K562 (cell line): ENCODE measurements around the gene MRPL28. TPM values are rescaled to one million over a fixed set of nuclear protein-coding genes. Genes with fewer than 3 reads are reported as not detected.
A peak's percentile ranks its signal among the peaks of the same experiment; 100 is the strongest.

Source experiments
- CREB1 ChIP-seq, 2 experiments: sonication (generic) in 1 of 2; formaldehyde crosslinking in 1 of 2; IDR thresholded peaks; 2 replicates each; pipeline versions ENCODE4 v1.6.1 to v1.8.0; 2012 to 2022; ENCODE audit warnings: inconsistent platforms in 1 of 2, mild to moderate bottlenecking in 1 of 2, missing genetic modification reagents in 1 of 2, moderate library complexity in 1 of 2
- FOSL1 ChIP-seq: fragments of 200-800 bp; sonication (Bioruptor generic); conservative IDR thresholded peaks from 2 replicates; pipeline ENCODE4 v1.6.1; 2016; ENCODE audit warnings: missing genetic modification characterization, missing compliant biosample characterization
- GABPB1 ChIP-seq: sonication (generic); formaldehyde crosslinking; IDR thresholded peaks from 2 replicates; pipeline ENCODE4 v1.8.0; 2022; ENCODE audit warnings: mild to moderate bottlenecking, missing genetic modification reagents
- LCOR ChIP-seq: sonication (generic); formaldehyde crosslinking; IDR thresholded peaks from 2 replicates; pipeline ENCODE4 v1.8.0; 2022; ENCODE audit warnings: mild to moderate bottlenecking, missing genetic modification reagents
- NBN ChIP-seq: fragments of 450-650 bp; IDR thresholded peaks from 2 replicates; pipeline ENCODE4 v1.6.1; 2016; ENCODE audit warnings: low read depth, mild to moderate bottlenecking
- PBX2 ChIP-seq, 2 experiments: IDR thresholded peaks in 1 of 2; conservative IDR thresholded peaks in 1 of 2; 2 replicates each; pipeline ENCODE4 v1.6.1; 2016; ENCODE audit warnings: low read depth in 2 of 2, mild to moderate bottlenecking in 1 of 2, missing compliant biosample characterization in 1 of 2, missing genetic modification characterization in 1 of 2, moderate library complexity in 1 of 2
- RREB1 ChIP-seq: fragments of 250-450 bp; sonication (Bioruptor Pico); IDR thresholded peaks from 2 replicates; pipeline ENCODE4 v1.4.0; 2020
- SMARCC2 ChIP-seq: fragments of 450-650 bp; IDR thresholded peaks from 2 replicates; pipeline ENCODE4 v1.6.1; 2017; ENCODE audit warnings: antibody characterized with exemption, moderate library complexity, mild to moderate bottlenecking, low read depth
- SMC3 ChIP-seq: conservative IDR thresholded peaks from 2 replicates; pipeline ENCODE4 v1.6.1; 2011; ENCODE audit warnings: low read depth, low read length, improper control_type of control experiment; ENCODE audit not compliant: insufficient read depth
- TARDBP ChIP-seq: fragments of 450-650 bp; IDR thresholded peaks from 2 replicates; pipeline ENCODE4 v1.6.1; 2016
- YY1 ChIP-seq, 3 experiments: IDR thresholded peaks; 2 replicates each; pipeline ENCODE4 v1.6.1; 2011; ENCODE audit warnings: low read length in 2 of 3, mild to moderate bottlenecking in 2 of 3, moderate library complexity in 2 of 3, borderline replicate concordance in 1 of 3, control low read depth in 1 of 3, low read depth in 1 of 3; ENCODE audit not compliant: insufficient read depth in 3 of 3, insufficient replicate concordance in 2 of 3, control insufficient read depth in 1 of 3, insufficient read length in 1 of 3; ENCODE audit errors: extremely low read depth in 1 of 3
- ZNF511 ChIP-seq: sonication (generic); formaldehyde crosslinking; IDR thresholded peaks from 2 replicates; pipeline ENCODE4 v1.8.0; 2022; ENCODE audit warnings: mild to moderate bottlenecking, missing genetic modification reagents
- ZNF583 ChIP-seq: fragments of 250-450 bp; sonication (Bioruptor Pico); IDR thresholded peaks from 2 replicates; pipeline ENCODE4 v1.4.0; 2020
- ZSCAN29 ChIP-seq: fragments of 450-650 bp; IDR thresholded peaks from 2 replicates; pipeline ENCODE4 v1.6.1; 2017
- polyA plus RNA-seq, 8 experiments: library from polyadenylated mRNA; depleted of rRNA in 4 of 8; stranded (reverse) in 5 of 8; unstranded in 3 of 8; fragments of >200 nt; fragmentation: Nextera tagmentation in 2 of 8; fragmentation: Illumina TruSeq in 1 of 8; extraction: Ambion mirVana in 2 of 8; extraction: Trizol in 1 of 8; gene quantifications; 2 replicates each; pipeline versions ENCODE4 v1.2.1 to v1.2.3, GENCODE V29; 2011 to 2014; ENCODE audit warnings: inconsistent platforms in 1 of 8, missing spikeins in 1 of 8
- total RNA-seq, 7 experiments: library from RNA; depleted of rRNA in 6 of 7; stranded (reverse); fragments of >200 nt in 6 of 7; fragmentation: Illumina TruSeq in 2 of 7; extraction: Trizol in 2 of 7; gene quantifications; 2 replicates each; pipeline versions ENCODE4 v1.2.1 to v1.2.3, GENCODE V29; 2011 to 2021; ENCODE audit warnings: low replicate concordance in 1 of 7

MRPL28 gene
- total and polyA plus RNA-seq, 9 of the 15 experiments (the other 6 are each of a cell fraction or from before 2014, with no cell fraction given), result 2.5 to 323 (median 175) TPM

GRCh38 chr16:381789-382717 is 11.7 kb upstream of the MRPL28 start, which contains the start of gene PGAP6 (continued):
- TF ChIP-seq PBX2 (CRISPR knock-in tag; IDR thresholded peaks at IDR 0.05; ENCODE audit: low read depth) (no peak), PBX2 (tag; conservative IDR thresholded peaks at IDR 0.05; ENCODE audit: low read depth) (no peak), NBN (no peak), GABPB1 (CRISPR knock-in tag) (peak; percentile 16; the same call in 1 of the 2 replicates), ZSCAN29 (no peak), LCOR (no peak), SMARCC2 (no peak), TARDBP (peak; percentile 57; the same call in 1 of the 2 replicates), RREB1 (CRISPR knock-in tag) (no peak), YY1 (IDR thresholded peaks at IDR 0.05; ENCODE audit: borderline replicate concordance in 1 of 3, control insufficient read depth in 1 of 3, extremely low read depth in 1 of 3, insufficient read depth in 3 of 3, insufficient read length in 1 of 3, insufficient replicate concordance in 2 of 3, low read depth in 1 of 3, low read length in 2 of 3) (peak in 2 of 3 experiments; percentile 53 to 78), SMC3 (no peak), ZNF583 (CRISPR knock-in tag) (no peak), CREB1 (IDR thresholded peaks at IDR 0.05) (no peak), CREB1 (CRISPR knock-in tag; IDR thresholded peaks at IDR 0.05) (no peak), ZNF511 (CRISPR knock-in tag) (no peak), FOSL1 (no peak)
